Spinal cord (tissue), 10 donors: ENCODE results near the gene C11orf86. TPM values are rescaled to one million over a fixed set of nuclear protein-coding genes. Genes with fewer than 3 reads are reported as not detected.

Experiments used
- DNase-seq, 6 donors: peaks; one replicate each; pipeline versions ENCODE4 v3.0.0 to v3.0.0-alpha.2; 2013 to 2015; ENCODE audit warnings: low spot score in 6 of 6, low read depth in 4 of 6
- H3K27ac ChIP-seq: one replicate; pipeline ENCODE4 v1.5.1; 2013; ENCODE audit warnings: low read depth, low read length, control low read depth
- H3K27me3 ChIP-seq: one replicate; pipeline ENCODE4 v1.6.1; 2013; ENCODE audit warnings: low read length; ENCODE audit not compliant: control insufficient read depth, insufficient read depth
- H3K36me3 ChIP-seq: one replicate; pipeline ENCODE4 v1.6.1; 2013; ENCODE audit warnings: low read length; ENCODE audit not compliant: control insufficient read depth, insufficient read depth
- H3K4me1 ChIP-seq: one replicate; pipeline ENCODE4 v1.6.1; 2013; ENCODE audit warnings: low read length; ENCODE audit not compliant: control insufficient read depth, insufficient read depth
- H3K4me3 ChIP-seq: one replicate; pipeline ENCODE4 v1.5.1; 2013; ENCODE audit warnings: low read depth, low read length, control low read depth
- H3K9me3 ChIP-seq: one replicate; pipeline ENCODE4 v1.6.1; 2013; ENCODE audit warnings: low read length; ENCODE audit not compliant: control insufficient read depth, insufficient read depth
- WGBS: methylation state at CpG from one replicate; pipeline ENCODE4 v1.1.5; 2013; ENCODE audit warnings: missing lambda C conversion rate; ENCODE audit not compliant: insufficient coverage; 5-methylcytosine and 5-hydroxymethylcytosine counted together
- polyA plus RNA-seq, 2 donors: library from polyadenylated mRNA; unstranded; fragments of 120-200 nt; gene quantifications; one replicate each; pipeline ENCODE4 v1.2.1, GENCODE V29; 2013; ENCODE audit not compliant: insufficient read length in 2 of 2
- total RNA-seq, 2 donors: library from RNA; depleted of rRNA in 1 of 2; stranded (reverse); fragments of 120-200 nt in 1 of 2; fragments of >200 nt in 1 of 2; gene quantifications; one replicate each; pipeline versions ENCODE4 v1.2.3 to v1.2.4, GENCODE V29; 2013 to 2014
- donor health status: healthy.

The C11orf86 gene
- total and polyA plus RNA-seq, 4 donors: 0.18 to 0.39 (median 0.29) TPM; not detected in 1

DNA sequence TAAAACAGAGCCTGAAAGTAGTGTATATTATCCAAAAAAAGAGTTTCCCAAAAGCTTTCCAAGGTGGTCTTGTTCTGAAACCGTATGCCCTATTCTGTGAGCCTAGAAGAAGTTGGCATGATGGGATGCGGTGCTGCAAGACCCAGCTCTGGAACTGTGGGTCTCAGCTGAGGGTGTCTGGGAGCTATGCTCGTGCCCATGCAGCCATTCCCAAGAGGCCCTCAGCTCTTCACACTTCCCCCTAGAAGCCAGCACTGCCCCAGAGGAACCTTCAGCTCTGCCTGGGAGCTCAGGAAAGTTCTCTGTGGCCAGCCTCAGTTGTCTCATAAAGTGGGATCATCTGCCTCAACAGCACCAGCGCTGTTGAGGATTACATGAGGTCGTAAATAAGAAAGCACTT lies 41.4 kb downstream of the C11orf86 start:
- WGBS: 76% methylated on average over 4 of the region's 5 CpGs

DNA sequence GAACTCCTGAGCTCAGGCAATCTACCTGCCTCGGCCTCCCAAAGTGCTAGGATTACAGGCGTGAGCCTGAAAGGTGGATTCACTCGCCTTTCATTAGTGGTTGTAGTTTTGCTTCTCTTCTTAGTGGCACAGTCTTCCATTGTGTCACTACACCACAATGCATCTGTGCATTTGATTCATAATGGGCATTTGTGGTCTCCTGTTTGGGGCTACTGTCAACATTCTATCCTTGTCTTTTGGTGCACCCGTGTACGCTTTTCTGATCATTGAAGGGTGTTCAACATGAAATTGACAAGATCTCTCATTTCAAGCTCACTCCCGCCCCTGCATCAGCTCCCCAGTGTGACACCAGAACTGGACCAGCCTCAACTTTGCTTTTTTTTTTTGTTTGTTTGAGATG lies 45.8 kb downstream of the C11orf86 start:
- H3K4me1 ChIP-seq: peaks cover 20% of the 10 kb centered on the region
- WGBS: 80% methylated on average over 3 of the region's 6 CpGs
- no peak overlapping the region for H3K27ac ChIP-seq
- H3K27me3 ChIP-seq: peaks cover 24% of the 10 kb centered on the region
- DNase-seq: no peak
- no peaks in the 10 kb centered on the region for H3K9me3 ChIP-seq
- no peaks in the 10 kb centered on the region for H3K36me3 ChIP-seq
- no peak overlapping the region for H3K4me3 ChIP-seq

More for the DNA sequence above, 41.4 kb downstream of the C11orf86 start:
- H3K9me3 ChIP-seq: no peaks in the 10 kb centered on the region
- H3K4me1 ChIP-seq: no peaks in the 10 kb centered on the region
- H3K27me3 ChIP-seq: peaks cover 2% of the 10 kb centered on the region
- H3K27ac ChIP-seq: no peak overlapping the region
- DNase-seq: no peak
- no peak overlapping the region for H3K4me3 ChIP-seq
- peaks cover 2% of the 10 kb centered on the region for H3K36me3 ChIP-seq

DNA sequence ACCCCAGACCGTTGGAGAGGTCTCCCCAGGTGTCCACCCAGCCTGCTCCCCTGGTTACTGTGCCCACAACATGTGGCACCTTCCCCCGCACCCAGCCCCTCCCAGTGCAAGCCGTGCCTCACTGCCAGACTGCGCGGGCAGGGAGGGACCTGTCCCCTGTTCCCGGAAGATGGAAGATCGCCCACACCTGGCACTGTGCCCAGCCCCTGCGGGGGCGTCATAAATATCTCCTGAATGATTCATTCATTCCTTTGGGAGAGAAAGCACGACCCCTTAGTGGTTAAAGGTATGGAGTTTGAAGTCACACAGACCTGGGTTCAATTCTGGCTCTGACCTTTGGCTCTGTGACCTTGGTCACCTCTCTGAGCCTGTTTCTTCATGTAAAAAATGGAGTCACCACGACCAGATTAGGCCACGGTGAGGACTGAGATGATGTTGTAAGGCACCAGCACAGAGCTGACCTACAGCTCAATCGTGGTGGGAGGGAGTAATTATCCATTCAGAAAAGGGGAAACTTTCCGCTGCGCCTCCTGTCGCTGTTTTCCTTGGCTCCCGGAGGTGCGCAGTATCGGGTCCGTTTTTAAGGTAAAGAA lies 47.3 kb downstream of the C11orf86 start:
- no peaks in the 10 kb centered on the region for H3K36me3 ChIP-seq
- peak overlapping the region; percentile 37 for H3K4me3 ChIP-seq
- 8% methylated on average over 20 of the region's 20 CpGs for WGBS
- peaks cover 24% of the 10 kb centered on the region for H3K27me3 ChIP-seq
- H3K9me3 ChIP-seq: no peaks in the 10 kb centered on the region
- peaks cover 20% of the 10 kb centered on the region for H3K4me1 ChIP-seq
- peak in 2 of 6 donors; percentile 30 to 44 for DNase-seq
- H3K27ac ChIP-seq: no peak overlapping the region

DNA sequence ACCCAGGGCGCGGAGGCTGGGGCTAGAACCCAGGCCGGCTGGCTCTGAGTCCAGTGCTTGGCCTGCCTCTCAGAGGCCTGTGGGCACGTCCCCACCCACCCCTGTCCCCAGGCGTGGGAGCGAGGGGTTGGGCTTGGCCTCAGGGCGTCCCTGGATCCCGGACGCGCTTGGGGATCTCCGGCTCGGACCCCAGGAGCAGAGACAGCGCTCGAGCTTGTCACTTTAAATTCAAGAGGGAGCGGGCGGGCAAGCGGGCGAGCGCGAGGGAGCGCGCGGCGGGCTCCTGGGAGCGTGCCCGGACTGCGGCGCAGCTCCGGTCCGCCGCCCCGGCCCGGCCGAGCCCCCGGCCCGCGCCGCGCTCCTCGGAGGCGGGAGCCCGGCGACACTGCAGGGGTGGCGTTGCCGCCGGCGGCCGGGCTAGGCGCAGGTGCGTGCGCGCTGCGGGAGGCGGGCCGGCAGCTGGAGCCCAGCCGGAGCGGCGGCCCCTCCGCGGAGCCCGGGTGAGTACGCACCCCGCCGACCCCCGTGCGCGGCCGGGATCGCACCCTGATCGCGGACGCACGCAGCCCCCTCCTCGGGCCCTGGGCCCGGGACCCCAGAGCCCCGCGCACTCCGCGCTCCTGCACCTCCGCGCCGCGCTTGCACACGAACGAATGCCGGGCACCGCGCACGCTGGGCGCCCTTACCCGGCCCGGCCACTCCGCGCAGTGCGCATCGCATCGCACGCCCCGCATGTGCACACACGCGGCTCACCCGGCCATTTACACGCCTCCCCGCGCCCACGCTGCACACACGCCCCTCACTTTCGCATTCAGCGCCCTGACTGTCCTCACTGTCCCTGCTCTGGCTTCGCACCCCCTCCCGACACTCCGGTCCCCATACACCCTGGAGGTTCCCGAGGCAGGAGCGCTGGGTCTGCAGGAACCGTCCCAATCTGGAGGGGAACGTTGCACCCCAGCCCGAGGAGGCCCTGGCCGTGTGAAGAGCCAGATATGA lies 48.2 kb downstream of the C11orf86 start, which contains the start of gene SYT12:
TSS of gene SYT12 (plus strand) at position 174 of the 996 bp plus-strand sequence. CDS start 7,011 bp downstream, outside the sequence.
- H3K36me3 ChIP-seq: no peaks in the 10 kb centered on the region
- DNase-seq: peak in 2 of 6 donors; percentile 58 to 74
- no peak within 1 kb of the TSS for H3K27ac ChIP-seq
- H3K27me3 ChIP-seq: peaks cover 24% of the 10 kb centered on the region
- peak within 1 kb of the TSS; percentile 37 for H3K4me3 ChIP-seq
- under 1% methylated on average over 118 of the region's 118 CpGs for WGBS
- no peaks in the 10 kb centered on the region for H3K9me3 ChIP-seq
- peaks cover 20% of the 10 kb centered on the region for H3K4me1 ChIP-seq

DNA sequence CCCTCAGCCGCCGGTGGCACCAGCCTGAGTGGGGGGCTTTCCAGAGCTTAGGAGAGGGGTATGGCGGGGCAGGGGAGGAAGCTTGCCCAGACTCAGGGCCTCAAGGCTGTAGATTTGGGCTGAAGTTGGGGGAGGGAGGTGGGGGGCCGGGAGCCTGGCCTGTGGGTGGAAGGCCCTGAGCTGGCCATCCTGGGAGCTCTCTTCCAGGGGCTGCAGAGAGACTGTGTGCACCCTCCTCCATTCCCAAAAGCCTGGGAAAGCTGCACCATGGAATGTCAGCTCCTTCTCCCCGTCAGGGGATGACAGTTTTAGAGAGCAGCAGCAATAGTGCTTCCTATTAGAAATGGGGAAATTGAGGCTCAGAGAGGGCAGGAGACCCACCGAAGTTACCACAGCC lies 48.9 kb downstream of the C11orf86 start:
- no peak for DNase-seq
- H3K4me1 ChIP-seq: peaks cover 20% of the 10 kb centered on the region
- H3K9me3 ChIP-seq: no peaks in the 10 kb centered on the region
- H3K27ac ChIP-seq: no peak overlapping the region
- 43% methylated on average over 3 of the region's 6 CpGs for WGBS
- no peaks in the 10 kb centered on the region for H3K36me3 ChIP-seq
- peaks cover 24% of the 10 kb centered on the region for H3K27me3 ChIP-seq
- H3K4me3 ChIP-seq: peak overlapping the region; percentile 7

DNA sequence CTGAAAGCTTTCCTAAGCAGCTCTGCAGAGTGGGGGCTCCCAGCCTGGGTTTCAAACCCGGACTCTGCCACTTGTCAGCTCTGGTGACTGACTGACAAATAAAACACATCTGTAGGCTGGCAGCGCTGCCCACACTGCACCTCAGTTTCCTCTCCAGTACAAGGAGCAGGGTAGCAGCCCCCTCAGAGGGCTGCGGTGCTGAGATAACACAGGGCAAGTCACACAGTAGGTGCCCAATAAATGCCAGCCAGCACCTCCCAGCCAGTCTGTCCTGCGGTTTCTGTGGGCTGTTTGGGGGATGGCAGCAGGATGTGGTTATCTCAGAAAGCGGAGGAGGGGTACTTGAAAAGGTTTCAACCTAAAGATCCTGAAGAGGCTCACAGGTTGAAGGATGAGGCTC lies 49.3 kb downstream of the C11orf86 start:
- Histone ChIP-seq H3K27me3 (peaks cover 24% of the 10 kb centered on the region), H3K9me3 (no peaks in the 10 kb centered on the region), H3K4me3 (no peak overlapping the region), H3K4me1 (peaks cover 20% of the 10 kb centered on the region), H3K36me3 (no peaks in the 10 kb centered on the region), H3K27ac (no peak overlapping the region)
- WGBS: 78% methylated on average over 3 of the region's 5 CpGs
- no peak for DNase-seq

DNA sequence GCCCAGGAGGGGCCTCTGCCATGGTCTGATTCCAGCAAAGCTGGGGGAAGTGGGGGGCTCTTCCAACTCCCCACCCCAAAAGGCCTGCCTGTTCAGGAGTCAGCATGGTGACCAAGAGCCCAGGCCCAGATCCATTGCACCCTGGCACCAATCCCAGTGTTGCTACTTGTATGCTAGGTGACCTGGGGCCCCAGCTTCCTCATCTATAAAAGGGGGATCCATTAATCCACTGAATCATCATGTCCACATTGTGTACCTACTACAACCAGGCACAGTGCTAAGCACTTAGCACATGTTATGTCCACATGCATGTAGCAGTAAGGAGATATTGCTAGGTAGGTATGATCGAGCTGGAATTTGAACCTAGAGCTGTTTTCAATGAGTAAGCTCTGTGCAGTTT lies 49.9 kb downstream of the C11orf86 start:
- Histone ChIP-seq H3K36me3 (no peaks in the 10 kb centered on the region), H3K9me3 (no peaks in the 10 kb centered on the region), H3K27me3 (peaks cover 24% of the 10 kb centered on the region), H3K4me1 (peaks cover 20% of the 10 kb centered on the region), H3K4me3 (no peak overlapping the region), H3K27ac (no peak overlapping the region)
- WGBS: 100% methylated on average over 1 of the region's 1 CpG
- DNase-seq: no peak

DNA sequence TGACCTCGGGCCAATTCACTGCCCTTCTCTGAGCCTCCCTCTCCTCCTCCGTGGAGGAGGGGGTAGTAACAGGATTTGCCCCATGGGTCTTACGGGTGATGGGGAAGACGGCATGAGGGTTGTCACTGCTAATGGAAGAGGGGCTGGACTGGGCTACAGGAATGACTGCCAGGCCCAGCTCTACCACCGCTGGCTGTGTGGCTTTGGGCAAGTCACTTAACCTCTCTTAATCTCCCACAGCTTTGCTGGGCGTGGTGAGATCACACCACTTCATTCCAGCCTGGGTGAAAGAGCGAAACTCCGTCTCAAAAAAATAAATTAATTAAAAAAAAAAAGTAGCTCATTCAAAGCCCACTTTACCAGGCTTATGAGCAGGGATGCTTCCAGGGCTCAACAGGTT lies 50.6 kb downstream of the C11orf86 start:
- Histone ChIP-seq H3K27me3 (peaks cover 24% of the 10 kb centered on the region), H3K4me3 (no peak overlapping the region), H3K36me3 (no peaks in the 10 kb centered on the region), H3K9me3 (no peaks in the 10 kb centered on the region), H3K4me1 (peaks cover 20% of the 10 kb centered on the region), H3K27ac (no peak overlapping the region)
- 100% methylated on average over 1 of the region's 8 CpGs for WGBS
- DNase-seq: no peak
